Measurements from ENCODE around the gene SIK1. TPM values are rescaled to one million over a fixed set of nuclear protein-coding genes. Genes with fewer than 3 reads are reported as not detected.
"Not testable (repeated sequence)": the region's sequence is repeated elsewhere in the genome, so short reads cannot be mapped to it uniquely, and the experiment has no call there.

Gene SIK1
- total RNA-seq, 1 donor from 2014 or later: 0.65 TPM

DNA sequence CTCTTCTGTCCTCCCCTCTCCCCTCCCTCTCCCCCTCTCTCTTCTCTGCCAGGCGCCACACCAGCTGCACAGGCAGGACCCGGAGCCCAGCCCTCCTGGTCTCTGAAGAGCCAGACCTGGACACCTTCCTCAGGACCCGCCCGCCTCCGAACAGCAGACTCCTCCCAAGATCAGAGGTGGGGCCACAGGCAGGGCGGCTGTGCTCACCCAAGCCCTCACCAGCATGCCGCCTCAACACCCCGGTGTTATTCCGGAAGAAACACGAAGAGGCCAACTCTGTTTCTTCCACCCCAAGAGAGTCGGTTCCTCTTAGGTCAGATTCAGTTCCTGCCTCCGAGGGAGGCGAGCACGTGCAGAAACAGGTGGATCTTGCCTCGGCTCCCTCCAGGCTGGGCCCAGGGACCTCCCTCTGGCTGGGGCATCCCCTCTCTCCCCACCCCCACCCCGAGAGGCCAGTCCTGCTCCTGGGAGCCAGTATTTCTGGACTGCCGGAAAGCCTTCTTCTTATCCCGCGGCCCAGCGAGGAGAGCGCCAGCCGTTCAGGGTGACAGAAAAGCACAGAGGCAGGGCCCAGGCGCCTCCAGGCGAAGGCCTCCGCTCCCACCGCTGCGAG lies 16.4 kb downstream of the SIK1 start:
- not testable (repeated sequence) for H3K27ac Mint-ChIP-seq; H3K27me3 Mint-ChIP-seq (ENCODE audit: insufficient read depth, low read depth); H3K4me3 Mint-ChIP-seq; H2AFZ ChIP-seq (replicated peaks); H4K20me1 ChIP-seq (ENCODE audit: low read depth); H3K9me3 ChIP-seq (ENCODE audit: low read depth); H3K4me3 ChIP-seq; H3K36me3 Mint-ChIP-seq; H3K9me3 Mint-ChIP-seq; H3K79me2 ChIP-seq (ENCODE audit: low read depth); H3K9ac ChIP-seq; H3K27me3 ChIP-seq; DNase-seq (ENCODE audit: low spot score); H3K4me2 ChIP-seq; H3F3A ChIP-seq (ENCODE audit: low read depth); H3K27ac ChIP-seq; H3K4me1 ChIP-seq; H3K36me3 ChIP-seq; H3K4me1 Mint-ChIP-seq

DNA sequence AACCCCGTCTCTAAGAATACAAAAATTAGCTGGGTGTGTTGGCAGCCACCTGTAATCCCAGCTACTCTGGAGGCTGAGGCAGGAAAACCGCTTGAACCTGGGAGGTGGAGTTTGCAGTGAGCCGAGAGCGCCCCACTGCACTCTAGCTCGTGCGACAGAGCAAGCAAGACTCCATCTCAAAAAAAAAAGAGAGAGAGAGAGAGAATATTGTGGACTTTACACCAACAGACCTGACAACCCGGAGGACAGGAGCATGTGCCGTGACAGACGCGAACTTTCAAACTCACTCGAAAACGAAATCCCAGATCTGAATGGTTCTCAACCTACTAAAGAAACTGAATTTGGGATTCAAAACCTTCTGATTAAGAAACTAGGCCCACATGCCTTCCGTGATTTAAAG lies 19.8 kb downstream of the SIK1 start:
- not testable (repeated sequence) for H3K4me3 Mint-ChIP-seq, H3K4me3 ChIP-seq, H3K9me3 Mint-ChIP-seq

DNA sequence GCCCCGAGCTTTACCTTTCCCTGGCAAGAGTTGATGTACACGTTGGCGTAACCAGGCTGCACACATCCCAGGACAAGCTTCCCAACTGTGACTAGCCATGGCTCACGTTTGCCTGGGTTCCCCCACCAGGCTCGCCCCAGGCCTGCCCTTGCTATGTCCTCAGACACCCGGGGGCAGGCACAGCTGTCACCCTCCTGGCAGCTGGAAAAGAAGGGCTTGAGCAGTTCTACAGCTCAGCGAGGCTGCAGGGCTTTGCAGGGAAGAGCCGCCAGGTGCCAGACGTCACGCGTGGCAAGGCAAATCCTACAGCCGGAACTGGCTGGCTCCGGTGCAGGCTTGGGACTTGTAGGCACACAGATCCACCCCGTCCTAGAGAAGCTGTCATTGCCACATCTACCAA lies 22.5 kb downstream of the SIK1 start:
- H3K36me3 Mint-ChIP-seq, H3K4me1 Mint-ChIP-seq: not testable (repeated sequence)

More for the DNA sequence above, 19.8 kb downstream of the SIK1 start:
- H3F3A ChIP-seq (ENCODE audit: low read depth); H2AFZ ChIP-seq (replicated peaks); H4K20me1 ChIP-seq (ENCODE audit: low read depth); H3K27ac Mint-ChIP-seq; H3K9me3 ChIP-seq (ENCODE audit: low read depth); H3K36me3 ChIP-seq; H3K27ac ChIP-seq; H3K27me3 ChIP-seq; H3K79me2 ChIP-seq (ENCODE audit: low read depth); H3K4me2 ChIP-seq; H3K36me3 Mint-ChIP-seq; H3K27me3 Mint-ChIP-seq (ENCODE audit: insufficient read depth, low read depth); H3K4me1 Mint-ChIP-seq; H3K9ac ChIP-seq; DNase-seq (ENCODE audit: low spot score); H3K4me1 ChIP-seq: not testable (repeated sequence)

DNA sequence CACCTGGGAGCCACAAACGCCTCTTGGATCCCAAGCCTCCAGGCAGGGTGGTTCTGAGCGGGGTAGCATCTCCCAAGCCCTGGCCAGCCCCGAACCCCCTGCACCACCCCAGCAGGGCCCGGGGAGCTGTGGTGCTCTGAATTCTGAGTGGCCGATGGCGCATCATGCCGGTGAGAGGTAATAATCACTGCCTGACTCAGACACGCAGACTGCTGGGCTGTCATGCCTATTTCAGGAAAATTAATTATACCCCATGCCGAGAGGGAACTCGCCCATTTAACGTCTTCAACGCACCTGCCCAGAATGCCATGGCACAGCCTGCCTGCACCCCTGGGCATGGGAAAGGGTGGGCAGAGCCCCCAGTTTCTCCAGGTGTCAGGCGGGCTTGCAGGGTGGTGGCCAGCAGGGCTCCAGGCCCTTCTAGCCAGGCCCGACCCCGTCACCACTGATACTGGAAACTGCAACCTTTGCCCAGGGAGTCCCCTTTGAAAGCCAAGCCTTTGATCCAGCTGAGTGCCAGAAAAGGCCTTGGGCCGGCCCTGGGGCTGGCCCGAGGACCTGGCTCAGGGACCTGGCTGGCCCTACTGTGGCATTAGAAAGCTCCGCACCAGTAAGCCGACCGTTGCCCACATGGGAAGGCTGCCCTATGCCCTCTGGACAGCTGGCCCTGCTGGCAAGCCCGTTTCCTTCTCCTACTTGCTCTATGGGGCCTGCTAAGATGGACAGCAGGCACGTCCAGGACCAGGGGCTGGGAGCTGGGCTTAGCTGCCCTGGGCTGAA lies 23.1 kb downstream of the SIK1 start:
- not testable (repeated sequence) for H3K4me2 ChIP-seq; DNase-seq (ENCODE audit: low spot score)

More for the DNA sequence above, 22.5 kb downstream of the SIK1 start:
- H3K4me3 ChIP-seq; H3K27me3 ChIP-seq; H3K9ac ChIP-seq; H3K27me3 Mint-ChIP-seq (ENCODE audit: insufficient read depth, low read depth); H2AFZ ChIP-seq (replicated peaks); DNase-seq (ENCODE audit: low spot score); H3F3A ChIP-seq (ENCODE audit: low read depth); H3K4me1 ChIP-seq; H3K36me3 ChIP-seq; H3K9me3 ChIP-seq (ENCODE audit: low read depth); H3K27ac Mint-ChIP-seq; H3K9me3 Mint-ChIP-seq; H4K20me1 ChIP-seq (ENCODE audit: low read depth); H3K4me2 ChIP-seq; H3K79me2 ChIP-seq (ENCODE audit: low read depth); H3K4me3 Mint-ChIP-seq; H3K27ac ChIP-seq: not testable (repeated sequence)

DNA sequence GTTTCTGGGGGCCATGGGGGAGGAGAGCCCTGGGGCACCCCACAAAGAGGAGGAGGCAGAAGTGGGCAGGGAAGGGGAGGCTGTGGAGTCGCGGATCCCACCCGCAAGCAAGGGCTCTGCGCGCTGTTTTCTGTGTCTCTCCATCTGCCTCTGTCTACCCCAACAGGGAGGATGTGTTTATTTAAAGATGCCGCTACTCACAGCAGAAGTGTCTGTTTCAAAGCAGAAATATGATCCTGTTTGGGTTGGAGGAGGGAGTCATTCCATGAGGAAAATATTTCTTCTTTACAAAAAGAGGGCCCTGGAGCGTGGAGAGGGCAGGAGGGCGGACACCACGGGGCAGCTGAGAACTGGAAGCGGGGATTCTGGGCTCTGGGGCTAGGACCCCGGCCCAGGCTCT lies 25.8 kb downstream of the SIK1 start:
- H3K4me3 ChIP-seq; H3K9me3 Mint-ChIP-seq; H3K4me1 Mint-ChIP-seq; DNase-seq (ENCODE audit: low spot score); H3K27ac ChIP-seq; H3K27me3 Mint-ChIP-seq (ENCODE audit: insufficient read depth, low read depth); H3K36me3 Mint-ChIP-seq; H3K9ac ChIP-seq; H3K4me2 ChIP-seq; H3K4me1 ChIP-seq; H3F3A ChIP-seq (ENCODE audit: low read depth); H4K20me1 ChIP-seq (ENCODE audit: low read depth); H3K79me2 ChIP-seq (ENCODE audit: low read depth); H3K27ac Mint-ChIP-seq; H2AFZ ChIP-seq (replicated peaks); H3K4me3 Mint-ChIP-seq; H3K9me3 ChIP-seq (ENCODE audit: low read depth); H3K36me3 ChIP-seq; H3K27me3 ChIP-seq: not testable (repeated sequence)

More for the DNA sequence above, 23.1 kb downstream of the SIK1 start:
- H3K4me3 Mint-ChIP-seq; H3K27ac Mint-ChIP-seq; H3K9ac ChIP-seq; H3K9me3 ChIP-seq (ENCODE audit: low read depth); H3K4me1 Mint-ChIP-seq; H3K9me3 Mint-ChIP-seq; H3K4me1 ChIP-seq; H3K36me3 ChIP-seq; H3K27ac ChIP-seq; H3K79me2 ChIP-seq (ENCODE audit: low read depth); H3K27me3 Mint-ChIP-seq (ENCODE audit: insufficient read depth, low read depth); H3K36me3 Mint-ChIP-seq; H3K27me3 ChIP-seq; H2AFZ ChIP-seq (replicated peaks); H4K20me1 ChIP-seq (ENCODE audit: low read depth); H3K4me3 ChIP-seq; H3F3A ChIP-seq (ENCODE audit: low read depth): not testable (repeated sequence)

DNA sequence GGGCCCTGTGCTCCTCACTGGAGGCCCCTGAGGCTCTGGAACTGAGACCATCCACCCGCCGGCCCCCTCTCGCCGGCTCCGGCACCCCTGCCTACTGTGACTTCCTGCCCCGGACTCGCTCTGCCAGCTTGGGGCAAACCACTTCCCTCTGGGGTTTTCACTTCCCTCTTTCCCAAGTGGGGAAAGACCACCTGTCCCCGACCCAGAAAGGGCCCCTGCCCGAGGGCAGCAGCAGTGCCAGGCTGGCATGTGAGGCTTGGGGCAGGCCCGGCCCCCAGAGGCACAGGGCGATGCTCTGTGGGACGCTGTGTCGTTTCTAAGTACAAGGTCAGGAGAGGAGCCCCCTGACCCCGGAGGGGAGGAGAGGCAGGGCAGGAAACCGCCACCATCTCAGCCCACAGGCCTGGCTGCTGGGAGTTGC lies 27.3 kb downstream of the SIK1 start:
- H3K27me3 ChIP-seq; H3K4me3 Mint-ChIP-seq; H3K4me1 ChIP-seq; H3K9me3 Mint-ChIP-seq; DNase-seq (ENCODE audit: low spot score); H2AFZ ChIP-seq (replicated peaks); H3K79me2 ChIP-seq (ENCODE audit: low read depth); H3K9ac ChIP-seq; H3K4me1 Mint-ChIP-seq; H3K4me3 ChIP-seq; H3K36me3 ChIP-seq; H3F3A ChIP-seq (ENCODE audit: low read depth); H3K27me3 Mint-ChIP-seq (ENCODE audit: insufficient read depth, low read depth); H3K27ac ChIP-seq; H3K4me2 ChIP-seq; H3K9me3 ChIP-seq (ENCODE audit: low read depth); H3K36me3 Mint-ChIP-seq; H4K20me1 ChIP-seq (ENCODE audit: low read depth); H3K27ac Mint-ChIP-seq: not testable (repeated sequence)

DNA sequence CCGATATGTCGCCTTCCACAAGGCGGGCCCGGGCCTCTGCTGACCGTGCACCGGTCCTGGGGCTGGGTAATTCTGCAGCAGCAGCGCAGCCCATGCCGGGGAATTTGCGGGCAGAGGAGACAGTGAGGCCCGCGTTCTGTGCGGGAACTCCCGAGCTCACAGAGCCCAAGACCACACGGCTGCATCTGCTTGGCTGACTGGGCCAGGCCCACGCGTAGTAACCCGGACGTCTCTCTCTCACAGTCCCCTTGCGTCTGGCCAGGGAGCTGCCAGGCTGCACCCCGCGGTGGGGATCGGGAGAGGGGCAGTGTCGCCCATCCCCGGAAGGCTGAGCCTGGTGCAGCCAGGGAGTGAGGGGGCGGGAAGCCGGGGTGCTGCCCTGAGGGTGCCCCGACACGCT lies 27.8 kb downstream of the SIK1 start:
- not testable (repeated sequence) for H3K4me3 ChIP-seq; H3K27me3 Mint-ChIP-seq (ENCODE audit: insufficient read depth, low read depth); H3K9ac ChIP-seq; H3K4me1 ChIP-seq; H3K27ac ChIP-seq; H4K20me1 ChIP-seq (ENCODE audit: low read depth); H2AFZ ChIP-seq (replicated peaks); H3F3A ChIP-seq (ENCODE audit: low read depth); H3K36me3 ChIP-seq; H3K4me2 ChIP-seq; H3K4me1 Mint-ChIP-seq; DNase-seq (ENCODE audit: low spot score); H3K9me3 ChIP-seq (ENCODE audit: low read depth); H3K9me3 Mint-ChIP-seq; H3K36me3 Mint-ChIP-seq; H3K79me2 ChIP-seq (ENCODE audit: low read depth); H3K4me3 Mint-ChIP-seq; H3K27me3 ChIP-seq; H3K27ac Mint-ChIP-seq

DNA sequence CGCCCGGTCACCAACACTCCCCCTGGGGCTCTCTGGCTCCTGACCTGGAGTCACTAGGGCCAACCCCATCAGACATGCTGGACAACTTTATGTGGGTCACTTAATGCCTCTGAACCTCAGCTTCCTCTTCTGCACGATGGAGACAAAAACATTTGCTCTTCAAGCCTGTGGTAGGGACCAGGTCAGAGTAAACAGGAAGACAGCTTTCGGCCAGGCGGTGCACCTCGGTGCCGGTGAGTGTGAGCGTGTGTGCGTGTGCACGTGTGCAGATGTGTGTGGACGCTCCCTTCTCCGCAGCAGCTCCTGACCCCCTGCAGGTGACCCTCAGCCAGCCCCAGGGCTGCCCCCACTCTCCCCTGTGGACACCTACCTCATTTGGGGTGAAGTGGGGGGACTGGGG lies 28.4 kb downstream of the SIK1 start:
- H3K9ac ChIP-seq; H3K27me3 ChIP-seq; H3K4me3 Mint-ChIP-seq; H3K36me3 ChIP-seq; H3K4me3 ChIP-seq; H4K20me1 ChIP-seq (ENCODE audit: low read depth); H3K27ac ChIP-seq; H3K9me3 ChIP-seq (ENCODE audit: low read depth); H3K36me3 Mint-ChIP-seq; H3K4me1 ChIP-seq; H3K27ac Mint-ChIP-seq; H3K4me1 Mint-ChIP-seq; DNase-seq (ENCODE audit: low spot score); H2AFZ ChIP-seq (replicated peaks); H3F3A ChIP-seq (ENCODE audit: low read depth); H3K9me3 Mint-ChIP-seq; H3K4me2 ChIP-seq; H3K27me3 Mint-ChIP-seq (ENCODE audit: insufficient read depth, low read depth); H3K79me2 ChIP-seq (ENCODE audit: low read depth): not testable (repeated sequence)

Data from neural progenitor cell (in vitro differentiated cells).